ENCODE measurements around the gene PAIP1. TPM values are rescaled to one million over a fixed set of nuclear protein-coding genes. Genes with fewer than 3 reads are reported as not detected.
"Not testable (repeated sequence)": the region's sequence is repeated elsewhere in the genome, so short reads cannot be mapped to it uniquely, and the experiment has no call there.

The PAIP1 gene
- total and polyA plus RNA-seq, 12 donors = 54.8 to 262 (median 84.6) TPM

DNA sequence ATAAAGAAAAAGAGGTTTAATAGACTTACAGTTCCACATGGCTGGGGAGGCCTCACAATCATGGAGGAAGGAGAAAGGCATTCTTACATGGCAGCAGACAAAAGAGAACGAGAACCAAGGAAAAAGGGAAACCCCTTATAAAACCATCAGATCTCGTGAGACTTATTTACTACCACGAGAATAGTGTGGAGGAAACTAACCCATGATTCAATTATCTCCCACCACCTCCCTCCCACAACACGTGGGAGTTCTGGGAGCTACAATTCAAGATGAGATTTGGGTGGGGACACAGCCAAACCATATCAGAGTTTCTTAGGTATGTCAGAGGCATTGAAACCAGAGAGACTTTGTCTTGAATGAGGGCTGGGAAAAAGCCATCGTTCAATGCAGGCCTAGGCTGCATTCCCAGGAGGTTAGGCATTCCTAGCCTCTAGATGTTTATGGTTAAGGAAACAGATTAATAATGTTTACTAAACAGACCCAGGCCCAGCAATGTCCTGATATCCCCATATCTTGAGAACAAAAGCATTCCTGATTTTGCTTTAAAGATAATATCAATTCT lies 7.5 kb upstream of the PAIP1 start:
- no peak for TF ChIP-seq CTCF (IDR thresholded peaks at IDR 0.05)
- no peak for TF ChIP-seq POLR2A (IDR thresholded peaks at IDR 0.05)
- Histone ChIP-seq H3K36me3 (replicated peaks in 1 of 2) (no peaks in the 10 kb centered on the region), H3K27me3 (no peaks in the 10 kb centered on the region), H3K9me3 (replicated peaks in 1 of 3) (no peaks in the 10 kb centered on the region), H3K27ac (no peak overlapping the region), H3K4me1 (replicated peaks in 1 of 2) (no peaks in the 10 kb centered on the region), H3K4me3 (no peak overlapping the region)
- WGBS, 4 donors = 62 to 71% (median 67%) methylated on average over 5 of the region's 5 CpGs
- intact Hi-C loops (cut with DNase I) = no loop called here
- DNase-seq = no peak

DNA sequence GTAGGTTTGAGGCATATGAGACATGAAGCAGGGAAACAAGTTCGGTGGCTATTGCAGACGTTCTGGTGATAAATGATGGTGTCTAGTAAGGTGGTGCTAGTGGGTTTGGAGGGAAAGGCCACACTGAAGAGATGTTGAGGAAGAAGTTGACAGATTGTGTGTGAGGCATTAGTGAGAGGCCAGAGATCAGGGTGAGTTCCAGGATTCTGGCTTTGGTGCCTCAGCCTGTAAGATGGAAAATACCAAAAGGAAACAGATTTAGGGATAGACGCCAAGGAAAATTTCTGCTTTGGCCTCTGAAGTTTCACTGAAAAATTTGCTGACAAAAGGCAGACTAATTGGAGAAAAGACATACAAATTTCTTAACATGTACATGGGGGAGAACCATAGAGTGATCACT lies 6.4 kb upstream of the PAIP1 start:
- Histone ChIP-seq H3K4me3 (no peak overlapping the region), H3K27me3 (no peaks in the 10 kb centered on the region), H3K4me1 (replicated peaks in 1 of 2) (no peaks in the 10 kb centered on the region), H3K36me3 (replicated peaks in 1 of 2) (no peaks in the 10 kb centered on the region), H3K27ac (no peak overlapping the region), H3K9me3 (replicated peaks in 1 of 3) (no peaks in the 10 kb centered on the region)
- intact Hi-C loops (cut with DNase I) = no loop called here
- TF ChIP-seq POLR2A (IDR thresholded peaks at IDR 0.05) = no peak
- peak in 2 of 7 donors; percentile 10 to 17 for DNase-seq
- WGBS, 4 donors = 55 to 69% (median 59%) methylated on average over 3 of the region's 3 CpGs

DNA sequence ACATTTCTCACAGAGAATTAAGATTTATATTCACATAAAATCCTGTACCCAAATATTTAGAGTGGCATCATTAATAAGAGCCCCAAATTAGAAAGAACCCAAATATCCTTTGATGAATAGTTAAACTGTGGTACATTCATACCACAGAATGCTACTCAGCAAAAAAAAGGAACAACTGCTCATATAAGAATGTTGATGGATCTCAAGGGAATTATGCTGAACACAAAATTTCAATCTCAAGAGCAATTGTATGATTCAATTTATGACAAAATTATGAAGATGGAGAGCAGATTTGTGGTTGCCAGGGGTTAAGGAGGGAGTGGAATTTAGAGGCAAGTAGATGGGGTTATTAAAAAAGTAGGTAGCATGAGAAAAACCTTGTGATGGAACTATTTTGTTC lies 4.5 kb upstream of the PAIP1 start:
- TF ChIP-seq CTCF (IDR thresholded peaks at IDR 0.05) (no peak), POLR2A (IDR thresholded peaks at IDR 0.05) (no peak)
- H3K36me3 ChIP-seq (replicated peaks in 1 of 2) = no peaks in the 10 kb centered on the region
- intact Hi-C loops (cut with DNase I) = no loop called here
- no peak for DNase-seq
- no peaks in the 10 kb centered on the region for H3K27me3 ChIP-seq
- H3K9me3 ChIP-seq (replicated peaks in 1 of 3) = no peaks in the 10 kb centered on the region
- no peak overlapping the region for H3K27ac ChIP-seq
- no peak overlapping the region for H3K4me3 ChIP-seq
- H3K4me1 ChIP-seq (replicated peaks in 1 of 2) = no peaks in the 10 kb centered on the region

DNA sequence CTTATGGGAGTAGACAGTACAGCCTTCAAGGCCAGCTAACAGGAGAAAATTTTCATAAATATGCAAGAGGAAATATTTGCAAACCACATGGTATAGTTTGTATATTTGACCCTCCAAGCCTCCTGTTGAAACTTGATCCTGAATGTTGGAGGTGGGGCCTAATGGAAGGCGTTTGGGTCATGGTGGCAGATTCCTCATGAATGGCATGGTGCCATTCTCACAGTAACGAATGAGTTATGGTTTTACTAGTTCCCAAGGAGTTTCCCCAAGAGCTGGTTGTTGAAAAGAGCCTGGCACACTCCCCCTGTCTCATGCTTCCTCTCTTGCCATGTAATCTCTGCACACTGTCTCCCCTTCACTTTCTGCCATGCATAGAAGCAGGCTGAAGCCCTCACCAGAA lies 3.3 kb upstream of the PAIP1 start:
- Histone ChIP-seq H3K36me3 (replicated peaks in 1 of 2) (no peaks in the 10 kb centered on the region), H3K4me1 (replicated peaks in 1 of 2) (peaks cover 7% of the 10 kb centered on the region in 2 donors), H3K27ac (no peak overlapping the region), H3K9me3 (replicated peaks in 1 of 3) (no peaks in the 10 kb centered on the region), H3K4me3 (no peak overlapping the region), H3K27me3 (no peaks in the 10 kb centered on the region)
- TF ChIP-seq CTCF (IDR thresholded peaks at IDR 0.05) = no peak
- no peak for TF ChIP-seq POLR2A (IDR thresholded peaks at IDR 0.05)
- 33 to 50% (median 37%) methylated on average over 2 of the region's 2 CpGs for WGBS, 4 donors
- DNase-seq = no peak
- intact Hi-C loops (cut with DNase I) = no loop called here

GRCh38 chr5:43556607-43556856 lies 345 bp downstream of the PAIP1 start:
- H3K4me1 ChIP-seq (replicated peaks in 1 of 2) = peaks cover 15 to 41% of the 10 kb centered on the region in 2 donors
- H3K4me3 ChIP-seq = peak overlapping the region; percentile 16 to 86 (median 44)
- intact Hi-C loops (cut with DNase I) = loop anchor here in 1 of 2 donors (2.0 kb wide), 1 partner anchor 46 kb away; the partner anchor contains the start of gene NNT
- H3K9me3 ChIP-seq (replicated peaks in 1 of 3); H3K27me3 ChIP-seq; H3K36me3 ChIP-seq (replicated peaks in 1 of 2): not testable (repeated sequence)
- WGBS, 4 donors = 0% methylated on average over 1 to 28 of the region's 30 CpGs
- DNase-seq = peak in 2 of 7 donors; percentile 84 to 85
- H3K27ac ChIP-seq = peak overlapping the region; percentile 32 to 99 (median 93)
